Activated B cell treated with CpG ODN at 0.5 μM for 24 hours (primary cell): Measurements from ENCODE around the gene CISH. TPM values are rescaled to one million over a fixed set of nuclear protein-coding genes. Genes with fewer than 3 reads are reported as not detected.

Experiments
- ATAC-seq: fragments of 200-7000 bp; cut with Tn5 transposase; one replicate; pipeline ENCODE4 v1.10.0; 2021; ENCODE audit warnings: low read depth, mild to moderate bottlenecking, moderate library complexity
- CTCF ChIA-PET: fragments of 350-600 bp; sonication (Branson Sonifier 250); formaldehyde crosslinking; loops from one replicate; lab custom pipeline; 2021; ENCODE audit warnings: antibody characterized with exemption; lab: Charles Lee
- POLR2A ChIA-PET: fragments of 350-600 bp; sonication (Branson Sonifier 250); formaldehyde crosslinking; loops from one replicate; lab custom pipeline; 2021; ENCODE audit warnings: antibody characterized with exemption; lab: Charles Lee
- DNase-seq: peaks from one replicate; pipeline ENCODE4 v3.0.0; 2022
- H3K27ac Mint-ChIP-seq: one replicate; pipeline ENCODE4 v1.8.0; 2020; ENCODE audit warnings: mixed read lengths
- H3K27me3 Mint-ChIP-seq: one replicate; pipeline ENCODE4 v1.8.0; 2021; ENCODE audit warnings: mixed read lengths
- H3K36me3 Mint-ChIP-seq: one replicate; pipeline ENCODE4 v1.8.0; 2021; ENCODE audit warnings: low read depth, mixed read lengths
- H3K4me1 Mint-ChIP-seq: one replicate; pipeline ENCODE4 v1.8.0; 2021; ENCODE audit warnings: mixed read lengths
- H3K4me3 Mint-ChIP-seq: one replicate; pipeline ENCODE4 v1.8.0; 2020; ENCODE audit warnings: mild to moderate bottlenecking, mixed read lengths
- H3K9me3 Mint-ChIP-seq: one replicate; pipeline ENCODE4 v1.8.0; 2020; ENCODE audit warnings: mixed read lengths
- intact Hi-C: fragments of 100-400 bp; cut with micrococcal nuclease; formaldehyde crosslinking; loops from one replicate; pipeline ENCODE4 v1.15.1; 2024
- total RNA-seq: library from RNA; stranded (reverse); gene quantifications from 2 replicates; pipeline ENCODE4 v1.2.3, GENCODE V29; 2022
- TF ChIP-seq, protein P1 (sequence below): fragments of 200-600 bp; IDR thresholded peaks from one replicate; pipeline ENCODE4 v1.8.0; 2022; ENCODE audit warnings: antibody characterized with exemption, mild to moderate bottlenecking

CISH gene
- total RNA-seq, 1 donor from 2014 or later, result 3.2 TPM

- peaks cover 38% of the 10 kb centered on the region for H3K36me3 Mint-ChIP-seq
- CTCF ChIA-PET, result no interaction called here
- DNase-seq, result no peak
- TF ChIP-seq, protein P1, sequence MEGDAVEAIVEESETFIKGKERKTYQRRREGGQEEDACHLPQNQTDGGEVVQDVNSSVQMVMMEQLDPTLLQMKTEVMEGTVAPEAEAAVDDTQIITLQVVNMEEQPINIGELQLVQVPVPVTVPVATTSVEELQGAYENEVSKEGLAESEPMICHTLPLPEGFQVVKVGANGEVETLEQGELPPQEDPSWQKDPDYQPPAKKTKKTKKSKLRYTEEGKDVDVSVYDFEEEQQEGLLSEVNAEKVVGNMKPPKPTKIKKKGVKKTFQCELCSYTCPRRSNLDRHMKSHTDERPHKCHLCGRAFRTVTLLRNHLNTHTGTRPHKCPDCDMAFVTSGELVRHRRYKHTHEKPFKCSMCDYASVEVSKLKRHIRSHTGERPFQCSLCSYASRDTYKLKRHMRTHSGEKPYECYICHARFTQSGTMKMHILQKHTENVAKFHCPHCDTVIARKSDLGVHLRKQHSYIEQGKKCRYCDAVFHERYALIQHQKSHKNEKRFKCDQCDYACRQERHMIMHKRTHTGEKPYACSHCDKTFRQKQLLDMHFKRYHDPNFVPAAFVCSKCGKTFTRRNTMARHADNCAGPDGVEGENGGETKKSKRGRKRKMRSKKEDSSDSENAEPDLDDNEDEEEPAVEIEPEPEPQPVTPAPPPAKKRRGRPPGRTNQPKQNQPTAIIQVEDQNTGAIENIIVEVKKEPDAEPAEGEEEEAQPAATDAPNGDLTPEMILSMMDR, result no peak
- H3K4me3 Mint-ChIP-seq, result no peak overlapping the region
- no peaks in the 10 kb centered on the region for H3K4me1 Mint-ChIP-seq
- POLR2A ChIA-PET, result no interaction called here
- no peak for ATAC-seq
- intact Hi-C loops, result no loop called here
- H3K9me3 Mint-ChIP-seq, result no peaks in the 10 kb centered on the region
- H3K27ac Mint-ChIP-seq, result no peak overlapping the region
- no peaks in the 10 kb centered on the region for H3K27me3 Mint-ChIP-seq
Measured at GRCh38 chr3:50639055-50639494, 27.5 kb upstream of the CISH start.

DNA sequence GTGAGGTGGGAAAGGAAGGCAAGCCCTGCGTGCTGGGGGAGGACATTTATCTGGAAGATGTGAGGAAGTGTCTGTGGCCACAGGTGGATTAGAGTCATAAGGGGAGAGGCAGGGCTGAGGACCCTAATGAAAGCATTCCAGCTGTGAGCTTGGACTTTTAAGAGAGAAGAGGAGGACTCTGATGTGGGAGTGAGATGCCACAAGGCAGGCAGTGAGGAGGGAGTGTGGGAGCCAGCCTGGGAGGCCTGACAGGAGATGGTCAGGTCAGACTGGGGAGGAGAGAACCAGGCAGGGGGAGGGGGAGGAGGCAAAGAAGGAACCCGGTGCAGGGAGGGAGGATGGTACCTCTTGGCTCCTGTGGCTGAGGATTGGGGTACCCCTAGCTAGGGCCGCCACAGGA, 26.4 kb upstream of the CISH start:
- TF ChIP-seq, protein P1, result no peak
- Mint-ChIP-seq H3K36me3 (peaks cover 26% of the 10 kb centered on the region), H3K27ac (no peak overlapping the region), H3K9me3 (no peaks in the 10 kb centered on the region), H3K4me1 (peaks cover 8% of the 10 kb centered on the region), H3K4me3 (no peak overlapping the region), H3K27me3 (no peaks in the 10 kb centered on the region)
- POLR2A ChIA-PET, result no interaction called here
- intact Hi-C loops, result no loop called here
- CTCF ChIA-PET, result no interaction called here
- ATAC-seq, result no peak
- DNase-seq, result no peak

- TF ChIP-seq, protein P1, result no peak
- Mint-ChIP-seq H3K4me3 (no peak overlapping the region), H3K9me3 (no peaks in the 10 kb centered on the region), H3K4me1 (peaks cover 17% of the 10 kb centered on the region), H3K36me3 (peaks cover 20% of the 10 kb centered on the region), H3K27ac (no peak overlapping the region), H3K27me3 (no peaks in the 10 kb centered on the region)
- ChIA-PET CTCF (no interaction called here), POLR2A (no interaction called here)
- ATAC-seq, result no peak
- no peak for DNase-seq
- intact Hi-C loops, result no loop called here
Measured at GRCh38 chr3:50637011-50637410, 25.4 kb upstream of the CISH start.

- no peak overlapping the region for H3K4me3 Mint-ChIP-seq
- ChIA-PET CTCF (no interaction called here), POLR2A (interaction anchor here (0.6 to 0.7 kb wide), 3 partner anchors 12 to 958 kb away, joined by 3 to 13 read pairs (median 3); no protein-coding TSS in a partner anchor)
- H3K36me3 Mint-ChIP-seq, result peaks cover 3% of the 10 kb centered on the region
- DNase-seq (no peak), ATAC-seq (no peak)
- no peak overlapping the region for H3K27ac Mint-ChIP-seq
- H3K9me3 Mint-ChIP-seq, result no peaks in the 10 kb centered on the region
- TF ChIP-seq, protein P1, result no peak
- no peaks in the 10 kb centered on the region for H3K27me3 Mint-ChIP-seq
- intact Hi-C loops, result no loop called here
- H3K4me1 Mint-ChIP-seq, result peaks cover 29% of the 10 kb centered on the region
Measured at GRCh38 chr3:50635066-50635465, 23.5 kb upstream of the CISH start.

DNA sequence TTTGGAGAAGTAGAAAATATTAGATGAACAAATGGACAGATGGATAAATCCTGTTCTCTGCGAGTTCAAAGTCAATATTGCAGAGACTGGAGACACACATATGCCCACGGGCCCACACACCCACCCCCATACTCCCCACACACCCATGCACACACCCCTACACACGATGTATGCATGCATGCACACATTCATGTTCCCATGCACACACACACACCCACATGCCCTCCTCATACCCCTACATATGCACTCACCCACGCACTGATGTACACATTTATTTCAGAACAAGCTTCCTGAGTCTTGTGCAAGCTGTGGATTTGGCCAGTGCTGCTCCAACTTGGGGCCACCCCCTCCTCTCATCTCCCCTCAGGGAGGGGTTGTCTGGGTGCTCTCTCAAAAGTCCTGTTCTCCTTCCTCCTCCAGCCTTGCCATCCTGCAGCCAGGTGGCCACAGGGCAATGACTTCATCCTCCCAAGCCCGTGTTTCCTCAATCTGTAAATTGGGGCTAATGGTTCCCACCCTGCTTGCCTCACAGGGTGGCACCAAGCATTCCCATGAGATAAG, 21.7 kb upstream of the CISH start:
- H3K4me3 Mint-ChIP-seq, result no peak overlapping the region
- DNase-seq, result no peak
- CTCF ChIA-PET, result no interaction called here
- POLR2A ChIA-PET, result no interaction called here
- H3K9me3 Mint-ChIP-seq, result no peaks in the 10 kb centered on the region
- H3K27ac Mint-ChIP-seq, result no peak overlapping the region
- ATAC-seq, result no peak
- H3K27me3 Mint-ChIP-seq, result no peaks in the 10 kb centered on the region
- TF ChIP-seq, protein P1, result no peak
- intact Hi-C loops, result no loop called here
- peaks cover 31% of the 10 kb centered on the region for H3K4me1 Mint-ChIP-seq
- H3K36me3 Mint-ChIP-seq, result no peaks in the 10 kb centered on the region
